WERI-Rb-1 (cell line): ENCODE measurements around the gene SFXN3.
A peak's percentile ranks its signal among the peaks of the same experiment; 100 is the strongest.

Source experiments
- DNase-seq: peaks from one replicate; pipeline ENCODE4 v3.0.0-alpha.2; 2020
- H3K27ac ChIP-seq: fragments of 250-450 bp; sonication (Bioruptor Pico); 2 replicates; pipeline ENCODE4 v1.5.1; 2020; ENCODE audit warnings: mild to moderate bottlenecking, moderate library complexity
- H3K27me3 ChIP-seq: fragments of 250-450 bp; sonication (Bioruptor Pico); 2 replicates; pipeline ENCODE4 v1.5.1; 2021; ENCODE audit warnings: mild to moderate bottlenecking, low read depth, moderate library complexity; ENCODE audit not compliant: insufficient read depth, severe bottlenecking
- H3K36me3 ChIP-seq: fragments of 250-450 bp; sonication (Bioruptor Pico); 2 replicates; pipeline ENCODE4 v1.5.1; 2020; ENCODE audit warnings: mild to moderate bottlenecking, moderate library complexity
- H3K4me3 ChIP-seq: 2 replicates; pipeline ENCODE4 v1.5.1; 2011; ENCODE audit warnings: low read depth, mild to moderate bottlenecking, control low read depth, low read length
- H3K9me3 ChIP-seq: fragments of 250-450 bp; sonication (Bioruptor Pico); 2 replicates; pipeline ENCODE4 v1.5.1; 2021; ENCODE audit warnings: mild to moderate bottlenecking, moderate library complexity; ENCODE audit not compliant: severe bottlenecking
- CTCF ChIP-seq: IDR thresholded peaks from 2 replicates; pipeline ENCODE4 v1.5.1; 2011; ENCODE audit warnings: low read depth, mild to moderate bottlenecking, control low read depth, inconsistent platforms, low read length

The SFXN3 gene

GRCh38 chr10:101007099-101007711, 23.8 kb upstream of the SFXN3 start:
- DNase-seq = no peak
- H3K4me3 ChIP-seq = no peak overlapping the region
- no peaks in the 10 kb centered on the region for H3K27me3 ChIP-seq
- H3K27ac ChIP-seq = peak overlapping the region; percentile 4; the same call in 1 of the 2 replicates
- H3K36me3 ChIP-seq = peaks cover 54% of the 10 kb centered on the region
- no peaks in the 10 kb centered on the region for H3K9me3 ChIP-seq
- no peak for TF ChIP-seq CTCF

- no peak for TF ChIP-seq CTCF
- no peak for DNase-seq
- Histone ChIP-seq H3K36me3 (peaks cover 44% of the 10 kb centered on the region), H3K4me3 (no peak overlapping the region), H3K27ac (peak overlapping the region; percentile 63), H3K9me3 (no peaks in the 10 kb centered on the region), H3K27me3 (no peaks in the 10 kb centered on the region)
Measured at GRCh38 chr10:101007915-101008822, 22.9 kb upstream of the SFXN3 start.

- Histone ChIP-seq H3K27ac (peak overlapping the region; percentile 63), H3K4me3 (no peak overlapping the region), H3K9me3 (no peaks in the 10 kb centered on the region), H3K27me3 (no peaks in the 10 kb centered on the region), H3K36me3 (peaks cover 36% of the 10 kb centered on the region)
- DNase-seq = no peak
- no peak for TF ChIP-seq CTCF
Measured at GRCh38 chr10:101008823-101009423, 22.1 kb upstream of the SFXN3 start.

GRCh38 chr10:101010329-101010728, 20.7 kb upstream of the SFXN3 start:
- no peak for DNase-seq
- Histone ChIP-seq H3K4me3 (no peak overlapping the region), H3K27me3 (no peaks in the 10 kb centered on the region), H3K36me3 (peaks cover 22% of the 10 kb centered on the region), H3K9me3 (no peaks in the 10 kb centered on the region), H3K27ac (peak overlapping the region; percentile 66)
- TF ChIP-seq CTCF = no peak

GRCh38 chr10:101011517-101012423, 19.3 kb upstream of the SFXN3 start:
- Histone ChIP-seq H3K9me3 (no peaks in the 10 kb centered on the region), H3K27me3 (no peaks in the 10 kb centered on the region), H3K36me3 (peaks cover 8% of the 10 kb centered on the region), H3K4me3 (peak overlapping the region; percentile 9), H3K27ac (peak overlapping the region; percentile 66)
- TF ChIP-seq CTCF = peak; percentile 83
- DNase-seq = peak; percentile 88
